WI38 (cell line): ENCODE results near the gene P2RY6.

ENCODE experiments used
- H3K4me3 ChIP-seq: 2 replicates; pipeline ENCODE4 v1.5.1; 2011; ENCODE audit warnings: low read depth, mild to moderate bottlenecking, control low read depth, low read length
- TF ChIP-seq, protein P1 (sequence below): IDR thresholded peaks from 2 replicates; pipeline ENCODE4 v1.5.1; 2012; ENCODE audit warnings: low read depth, mild to moderate bottlenecking, control low read depth, low read length

The P2RY6 gene

DNA sequence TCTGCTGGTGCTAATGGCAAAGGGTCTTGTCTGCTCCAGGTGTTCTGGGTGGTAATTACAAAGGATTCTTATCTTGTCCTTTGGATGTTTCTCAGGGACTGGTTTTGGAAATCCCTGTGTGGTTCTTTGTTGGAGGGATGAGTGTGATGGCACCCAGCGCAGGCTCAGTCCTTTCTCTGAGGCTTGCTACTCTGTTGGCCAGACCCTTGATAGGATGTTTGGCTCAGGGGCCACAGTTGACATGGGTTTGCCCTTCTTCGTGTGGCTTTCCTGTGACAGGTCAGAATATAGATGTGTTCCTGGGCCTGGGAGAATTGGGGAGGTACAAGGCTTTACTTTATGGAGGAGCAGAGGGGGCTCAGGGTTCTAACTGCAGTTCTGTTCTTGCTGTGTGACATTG, 39.9 kb downstream of the P2RY6 start:
- TF ChIP-seq, protein P1, sequence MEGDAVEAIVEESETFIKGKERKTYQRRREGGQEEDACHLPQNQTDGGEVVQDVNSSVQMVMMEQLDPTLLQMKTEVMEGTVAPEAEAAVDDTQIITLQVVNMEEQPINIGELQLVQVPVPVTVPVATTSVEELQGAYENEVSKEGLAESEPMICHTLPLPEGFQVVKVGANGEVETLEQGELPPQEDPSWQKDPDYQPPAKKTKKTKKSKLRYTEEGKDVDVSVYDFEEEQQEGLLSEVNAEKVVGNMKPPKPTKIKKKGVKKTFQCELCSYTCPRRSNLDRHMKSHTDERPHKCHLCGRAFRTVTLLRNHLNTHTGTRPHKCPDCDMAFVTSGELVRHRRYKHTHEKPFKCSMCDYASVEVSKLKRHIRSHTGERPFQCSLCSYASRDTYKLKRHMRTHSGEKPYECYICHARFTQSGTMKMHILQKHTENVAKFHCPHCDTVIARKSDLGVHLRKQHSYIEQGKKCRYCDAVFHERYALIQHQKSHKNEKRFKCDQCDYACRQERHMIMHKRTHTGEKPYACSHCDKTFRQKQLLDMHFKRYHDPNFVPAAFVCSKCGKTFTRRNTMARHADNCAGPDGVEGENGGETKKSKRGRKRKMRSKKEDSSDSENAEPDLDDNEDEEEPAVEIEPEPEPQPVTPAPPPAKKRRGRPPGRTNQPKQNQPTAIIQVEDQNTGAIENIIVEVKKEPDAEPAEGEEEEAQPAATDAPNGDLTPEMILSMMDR = no peak

DNA sequence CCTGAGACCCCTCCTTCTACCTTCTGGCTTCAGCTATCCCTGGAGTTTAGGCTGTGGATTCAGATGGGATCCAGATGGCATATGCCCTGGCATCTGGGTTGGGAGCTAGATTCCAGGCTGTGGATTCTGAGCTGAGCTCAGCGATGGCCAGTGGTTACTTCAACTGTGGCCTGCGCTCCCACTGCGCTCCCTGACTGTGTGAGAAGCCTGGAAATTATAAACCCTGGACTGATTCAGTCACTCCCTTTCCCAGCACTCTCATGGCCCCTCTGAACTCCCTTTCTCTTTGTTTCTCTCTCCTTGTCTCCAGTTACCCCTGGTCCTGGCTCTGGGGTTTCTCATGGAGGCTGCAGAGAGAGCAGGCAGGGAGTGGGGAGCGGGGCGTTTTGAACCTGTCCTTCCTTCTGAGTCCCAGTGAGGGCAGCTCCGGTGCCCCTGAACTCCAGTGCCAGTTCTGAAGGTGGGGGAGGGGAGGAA, 40.8 kb downstream of the P2RY6 start:
- TF ChIP-seq, protein P1 = no peak
- H3K4me3 ChIP-seq = peak overlapping the region; percentile 84

More for the DNA sequence above, 39.9 kb downstream of the P2RY6 start:
- H3K4me3 ChIP-seq = peak overlapping the region; percentile 84

DNA sequence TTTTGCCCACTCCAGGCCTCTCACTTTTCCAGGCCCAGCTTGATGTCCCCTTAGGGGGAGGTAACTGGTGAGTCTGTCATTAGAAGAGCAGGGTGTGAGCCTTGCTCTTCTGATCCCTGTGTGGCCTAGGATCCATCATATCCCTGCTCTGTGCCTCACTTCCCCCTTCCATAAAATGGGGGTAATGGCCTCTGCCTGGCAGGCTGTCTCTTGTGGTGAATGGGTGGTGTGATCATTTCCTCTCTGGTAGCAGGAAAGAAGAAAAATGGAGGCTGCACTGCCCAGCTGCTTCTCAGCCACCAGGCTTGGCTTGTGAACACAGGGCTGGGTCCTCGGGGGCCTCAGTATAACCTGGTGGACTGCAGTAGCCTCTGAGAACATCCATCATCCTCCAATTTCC, 41.5 kb downstream of the P2RY6 start:
- peak overlapping the region; percentile 84 for H3K4me3 ChIP-seq
- TF ChIP-seq, protein P1 = no peak

DNA sequence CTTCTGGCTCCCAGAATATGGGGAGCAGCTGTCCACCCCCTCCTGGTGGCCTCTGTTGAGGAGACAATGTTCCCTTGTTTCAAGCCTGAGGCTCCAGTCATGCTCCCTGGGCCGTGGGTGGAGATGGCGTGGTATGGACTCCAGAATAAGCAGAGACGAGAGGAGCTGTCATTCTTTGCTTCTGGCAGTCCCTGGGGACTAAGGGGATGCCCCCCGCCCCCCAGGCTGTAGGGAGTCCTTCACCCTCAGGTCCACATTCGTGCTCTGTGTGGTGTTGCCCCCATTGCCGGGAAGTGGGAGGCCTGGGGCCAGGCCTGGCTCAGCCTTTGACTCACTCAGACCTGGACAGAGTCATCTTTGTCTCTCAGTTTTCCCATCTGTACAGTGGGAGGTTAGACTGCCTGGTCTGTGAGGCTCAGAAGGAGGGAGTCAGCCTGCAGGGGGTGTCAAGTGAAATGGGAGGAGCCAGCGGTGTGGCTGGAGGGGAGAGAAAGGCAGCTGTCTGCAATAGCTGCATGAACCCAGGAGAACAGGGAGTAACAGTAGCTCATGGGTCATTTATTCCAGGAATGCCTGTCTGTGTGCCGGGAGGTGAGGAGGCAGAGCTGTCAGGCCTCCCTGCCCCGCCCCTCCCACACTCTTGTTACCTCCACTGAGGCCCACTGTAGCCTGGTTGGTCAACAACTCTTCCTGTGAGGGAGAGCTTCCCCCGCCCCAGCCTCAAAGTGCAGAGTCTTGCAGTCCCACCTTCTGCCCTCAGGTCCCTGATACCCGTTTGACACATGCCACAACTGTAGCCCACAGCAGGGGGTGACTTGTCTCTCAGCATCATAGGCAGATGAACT, 42.2 kb downstream of the P2RY6 start:
- TF ChIP-seq, protein P1 = peak; percentile 5; the same call in 1 of the 2 replicates
- H3K4me3 ChIP-seq = peak overlapping the region; percentile 84

DNA sequence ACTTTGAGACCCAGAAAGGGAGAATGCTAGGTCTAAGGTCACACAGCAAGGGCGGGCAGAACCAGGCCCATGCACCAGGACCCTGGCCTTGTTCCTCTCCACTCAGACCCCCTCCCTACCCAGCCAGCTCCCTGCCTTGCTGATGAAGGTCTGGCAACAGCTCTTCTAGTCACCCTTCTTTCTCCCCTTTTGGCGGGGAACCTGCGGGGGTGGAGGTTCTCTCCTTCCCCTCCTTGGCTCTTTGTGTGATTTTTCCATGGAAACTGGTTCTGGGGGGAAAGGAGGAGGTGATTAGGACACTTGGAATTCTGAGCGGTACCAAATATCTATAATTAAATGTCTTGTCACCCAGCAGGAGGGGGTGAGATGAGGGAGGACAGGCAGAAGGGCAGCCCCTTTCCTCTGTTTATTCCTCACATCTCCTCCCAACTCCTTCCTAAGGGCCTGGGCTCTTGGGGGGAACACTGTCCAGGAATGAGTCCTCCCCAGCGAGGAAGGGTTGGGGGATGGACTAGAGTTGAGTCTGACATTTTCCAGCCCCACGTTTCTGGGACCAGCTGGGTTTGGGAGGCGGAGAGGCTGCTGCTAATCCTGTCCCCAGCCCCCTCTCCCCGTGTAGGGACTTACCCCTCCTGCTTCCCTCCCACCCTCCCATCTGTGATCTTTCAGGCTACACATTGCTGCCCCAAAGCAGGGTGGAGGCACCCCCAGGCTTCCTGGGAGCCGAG, 43.3 kb downstream of the P2RY6 start:
- TF ChIP-seq, protein P1 = no peak
- peak overlapping the region; percentile 84 for H3K4me3 ChIP-seq

DNA sequence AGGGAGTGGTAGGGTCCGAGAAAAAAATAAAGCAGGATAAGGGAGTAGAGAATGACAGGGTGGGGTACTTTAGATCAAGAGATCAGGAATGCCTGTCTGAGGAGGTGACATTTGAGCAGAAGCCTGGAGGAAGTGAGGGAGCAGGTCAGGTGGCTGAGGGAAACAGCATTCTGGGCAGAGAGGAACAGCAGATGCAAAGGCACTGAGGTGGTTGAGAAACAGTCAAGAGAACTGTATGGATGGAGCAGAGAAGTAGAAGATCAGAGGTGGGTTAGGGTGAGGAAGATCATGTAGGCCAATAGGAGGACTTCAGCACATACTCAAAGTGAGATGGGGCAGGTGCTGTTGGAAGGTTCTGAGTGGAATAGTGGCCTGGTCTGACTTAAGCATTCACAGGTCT, 44.3 kb downstream of the P2RY6 start:
- TF ChIP-seq, protein P1 = no peak
- no peak overlapping the region for H3K4me3 ChIP-seq

DNA sequence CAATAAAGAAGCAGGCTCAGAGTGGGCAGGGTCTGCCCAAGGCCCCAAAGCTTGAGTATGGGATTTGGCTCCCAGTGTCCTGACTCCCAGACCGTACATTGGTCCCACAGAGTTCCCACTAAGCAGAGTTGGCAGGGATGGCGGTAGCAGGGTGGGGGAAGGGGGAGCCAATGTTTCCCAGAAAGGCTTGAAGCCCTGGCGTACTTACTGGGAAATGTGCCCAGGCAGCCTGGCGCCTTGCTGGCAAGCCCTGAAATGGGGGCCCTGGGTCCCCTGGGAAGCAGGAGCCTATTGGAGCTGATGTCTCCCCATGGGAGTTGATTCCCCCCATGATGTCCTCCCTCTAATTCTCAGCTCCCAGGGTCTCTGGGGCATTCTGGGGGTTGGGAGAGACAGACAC, 45.2 kb downstream of the P2RY6 start:
- TF ChIP-seq, protein P1 = no peak
- no peak overlapping the region for H3K4me3 ChIP-seq
